Hepatocyte (in vitro differentiated cells): Measurements from ENCODE around the gene RABGAP1L. TPM values are rescaled to one million over a fixed set of nuclear protein-coding genes. Genes with fewer than 3 reads are reported as not detected.

ENCODE experiments used
- DNase-seq: peaks from one replicate; pipeline ENCODE4 v3.0.0-alpha.2; 2016; ENCODE audit warnings: low spot score
- H2AFZ ChIP-seq: fragments of 200-600 bp; sonication (generic); 2 replicates; pipeline ENCODE4 v1.6.0; 2016; ENCODE audit warnings: antibody characterized with exemption, mild to moderate bottlenecking
- H3K27ac ChIP-seq: fragments of 200-600 bp; sonication (generic); 2 replicates; pipeline ENCODE4 v1.5.1; 2016; ENCODE audit warnings: mild to moderate bottlenecking
- H3K27me3 ChIP-seq: fragments of 200-600 bp; sonication (generic); 2 replicates; pipeline ENCODE4 v1.6.1; 2016
- H3K36me3 ChIP-seq: fragments of 200-600 bp; sonication (generic); replicated peaks from 2 replicates; pipeline ENCODE4 v1.5.1; 2016; ENCODE audit warnings: low read depth; ENCODE audit not compliant: insufficient read depth
- H3K4me1 ChIP-seq: fragments of 200-600 bp; sonication (generic); 2 replicates; pipeline ENCODE4 v1.5.1; 2016; ENCODE audit warnings: mild to moderate bottlenecking, moderate library complexity; ENCODE audit not compliant: insufficient read depth
- H3K4me2 ChIP-seq: fragments of 200-600 bp; sonication (generic); 2 replicates; pipeline ENCODE4 v1.6.0; 2016
- H3K4me3 ChIP-seq: fragments of 200-600 bp; sonication (generic); 2 replicates; pipeline ENCODE4 v1.5.1; 2016; ENCODE audit warnings: mild to moderate bottlenecking
- H3K79me2 ChIP-seq: fragments of 200-600 bp; sonication (generic); 2 replicates; pipeline ENCODE4 v1.6.0; 2017; ENCODE audit warnings: mild to moderate bottlenecking
- H3K9me2 ChIP-seq: fragments of 200-600 bp; sonication (generic); replicated peaks from 2 replicates; pipeline ENCODE4 v1.6.0; 2017; ENCODE audit warnings: mild to moderate bottlenecking; ENCODE audit not compliant: insufficient read depth
- H3K9me3 ChIP-seq: fragments of 200-600 bp; sonication (generic); 2 replicates; pipeline ENCODE4 v1.5.1; 2016; ENCODE audit warnings: low read depth, mild to moderate bottlenecking
- H4K20me1 ChIP-seq: fragments of 200-600 bp; sonication (generic); 2 replicates; pipeline ENCODE4 v1.6.0; 2016; ENCODE audit warnings: mild to moderate bottlenecking; ENCODE audit not compliant: insufficient read depth, poor library complexity, severe bottlenecking
- CTCF ChIP-seq: fragments of 200-600 bp; sonication (generic); IDR thresholded peaks from 2 replicates; pipeline ENCODE4 v1.5.1; 2016; ENCODE audit warnings: antibody characterized with exemption, mild to moderate bottlenecking; ENCODE audit not compliant: poor library complexity
- EZH2 ChIP-seq: fragments of 200-600 bp; sonication (generic); IDR thresholded peaks from 2 replicates; pipeline ENCODE4 v1.6.1; 2016; ENCODE audit warnings: antibody characterized with exemption, mild to moderate bottlenecking, borderline replicate concordance
- EZH2phosphoT487 ChIP-seq: fragments of 200-600 bp; sonication (generic); IDR thresholded peaks from one replicate; pipeline ENCODE4 v1.6.1; 2018; ENCODE audit warnings: antibody characterized with exemption, mild to moderate bottlenecking, low read depth, moderate library complexity; ENCODE audit not compliant: unreplicated experiment, severe bottlenecking
- WGBS: methylation state at CpG from one replicate; pipeline ENCODE4 v1.1.6; 2016; ENCODE audit warnings: low lambda C conversion rate; ENCODE audit errors: missing lambda C conversion rate; 5-methylcytosine and 5-hydroxymethylcytosine counted together
- polyA plus RNA-seq: library from polyadenylated mRNA; unstranded; fragments of >200 nt; fragmentation: Nextera tagmentation; extraction: Ambion mirVana; gene quantifications from 2 replicates; pipeline ENCODE4 v1.2.1, GENCODE V29; 2016
- total RNA-seq: library from RNA; depleted of rRNA; stranded (reverse); fragments of >200 nt; gene quantifications from 2 replicates; pipeline ENCODE4 v1.2.3, GENCODE V29; 2014

RABGAP1L gene
- total RNA-seq (41.8 and 42.0 TPM in 2 replicates), polyA plus RNA-seq (15.0 and 15.5 TPM in 2 replicates)

GRCh38 chr1:174159252-174160108 lies at the start of gene RABGAP1L:
RABGAP1L (plus strand) TSS chr1:174159520.
- WGBS, result 2% methylated on average over 62 of the region's 98 CpGs
- TF ChIP-seq CTCF (no peak), EZH2phosphoT487 (no peak), EZH2 (no peak)
- H3K27me3 ChIP-seq, result no peaks in the 10 kb centered on the region
- H3K4me3 ChIP-seq, result peak within 1 kb of the TSS; percentile 78
- H3K4me1 ChIP-seq, result peaks cover 7% of the 10 kb centered on the region
- H4K20me1 ChIP-seq, result no peaks in the 10 kb centered on the region
- no peaks in the 10 kb centered on the region for H3K9me2 ChIP-seq
- H3K4me2 ChIP-seq, result peak within 1 kb of the TSS; percentile 92
- H3K27ac ChIP-seq, result peak within 1 kb of the TSS; percentile 97
- no peaks in the 10 kb centered on the region for H3K9me3 ChIP-seq
- peaks cover 37% of the 10 kb centered on the region for H3K79me2 ChIP-seq
- DNase-seq, result peak; percentile 98
- peak within 1 kb of the TSS; percentile 87 for H2AFZ ChIP-seq
- H3K36me3 ChIP-seq, result no peaks in the 10 kb centered on the region

- Histone ChIP-seq H3K79me2 (no peaks in the 10 kb centered on the region), H3K27me3 (no peaks in the 10 kb centered on the region), H4K20me1 (no peaks in the 10 kb centered on the region), H3K9me3 (no peaks in the 10 kb centered on the region), H3K36me3 (no peaks in the 10 kb centered on the region), H3K4me3 (no peak overlapping the region), H3K4me1 (no peaks in the 10 kb centered on the region), H3K4me2 (no peak overlapping the region), H3K27ac (no peak overlapping the region), H2AFZ (no peak overlapping the region), H3K9me2 (no peaks in the 10 kb centered on the region)
- no peak for TF ChIP-seq EZH2
- no peak for TF ChIP-seq CTCF
- DNase-seq, result no peak
- WGBS, result 87% methylated on average over 1 of the region's 1 CpG
Observed at GRCh38 chr1:174110053-174110452, 49.3 kb upstream of the RABGAP1L start.

GRCh38 chr1:174112489-174113162 lies 46.7 kb upstream of the RABGAP1L start:
- Histone ChIP-seq H3K27me3 (no peaks in the 10 kb centered on the region), H3K4me2 (no peak overlapping the region), H3K27ac (no peak overlapping the region), H3K4me1 (no peaks in the 10 kb centered on the region), H3K4me3 (no peak overlapping the region), H3K36me3 (no peaks in the 10 kb centered on the region), H4K20me1 (no peaks in the 10 kb centered on the region), H3K9me3 (no peaks in the 10 kb centered on the region), H3K79me2 (no peaks in the 10 kb centered on the region), H3K9me2 (no peaks in the 10 kb centered on the region), H2AFZ (no peak overlapping the region)
- no peak for DNase-seq
- WGBS, result 45% methylated on average over 5 of the region's 5 CpGs
- TF ChIP-seq EZH2 (no peak), EZH2phosphoT487 (no peak), CTCF (no peak)
